Left lung (tissue), 10 donors: Measurements from ENCODE around the gene CFAP100. TPM values are rescaled to one million over a fixed set of nuclear protein-coding genes. Genes with fewer than 3 reads are reported as not detected.

ENCODE experiments used
- ATAC-seq: fragments of 200-7000 bp; cut with Tn5 transposase; one replicate; pipeline ENCODE4 v1.9.1; 2020; ENCODE audit warnings: moderate library complexity
- DNase-seq, 4 donors: peaks; one replicate each; pipeline ENCODE4 v3.0.0-alpha.2; 2013 to 2020
- H3K27ac ChIP-seq, 2 donors: fragments of 200-600 bp; sonication (generic) in 1 of 2; one replicate each; pipeline versions ENCODE4 v1.5.0 to v1.8.0; 2020 to 2021
- H3K27me3 ChIP-seq, 2 donors: fragments of 200-600 bp; sonication (generic) in 1 of 2; one replicate each; pipeline versions ENCODE4 v1.5.0 to v1.8.0; 2020 to 2021
- H3K36me3 ChIP-seq, 2 donors: fragments of 200-600 bp; sonication (generic) in 1 of 2; one replicate each; pipeline versions ENCODE4 v1.5.0 to v1.8.0; 2020 to 2021
- H3K4me1 ChIP-seq, 2 donors: fragments of 200-600 bp; one replicate each; pipeline ENCODE4 v1.8.0; 2021
- H3K4me3 ChIP-seq, 2 donors: fragments of 200-600 bp; sonication (generic) in 1 of 2; one replicate each; pipeline versions ENCODE4 v1.5.0 to v1.8.0; 2020 to 2021; ENCODE audit warnings: mild to moderate bottlenecking in 1 of 2
- H3K9me3 ChIP-seq, 2 donors: fragments of 200-600 bp; sonication (generic) in 1 of 2; one replicate each; pipeline versions ENCODE4 v1.5.0 to v1.8.0; 2020 to 2021
- CTCF ChIP-seq, 2 donors: fragments of 200-600 bp; sonication (generic) in 1 of 2; IDR thresholded peaks; one replicate each; pipeline versions ENCODE4 v1.5.0 to v1.8.0; 2021; ENCODE audit warnings: antibody characterized with exemption in 2 of 2
- intact Hi-C, 2 donors: fragments of 100-400 bp; cut with DNase I; formaldehyde crosslinking; loops; one replicate each; pipeline versions ENCODE4 v1.11.2 to v1.14.2; 2022
- polyA plus RNA-seq, 6 donors: library from polyadenylated mRNA; unstranded; fragments of 120-200 nt; gene quantifications; one replicate each; pipeline ENCODE4 v1.2.1, GENCODE V29; 2013; ENCODE audit not compliant: insufficient read length in 6 of 6
- total RNA-seq, 2 donors: library from RNA; stranded (reverse); fragmentation: NEBNext Ultra II Directional; extraction: Animal tissue kit (Norgen Biotek cat#: 25700); gene quantifications; one replicate each; pipeline ENCODE4 v1.2.1, GENCODE V29; 2021
- donor health status: DM: no; HTN: yes; CAD: no.
- donor health status: DM: no; HTN: no; CAD: no.

The CFAP100 gene
- total and polyA plus RNA-seq, 8 donors: 1.0 to 8.2 (median 6.1) TPM; not detected in 1

GRCh38 chr3:126485176-126485897 lies 90.6 kb downstream of the CFAP100 start:
- DNase-seq: peak in 1 of 4 donors; percentile 14
- no peak for TF ChIP-seq CTCF (IDR thresholded peaks at IDR 0.05)
- intact Hi-C loops: no loop called here

GRCh38 chr3:126485956-126486355 lies 91.2 kb downstream of the CFAP100 start:
- no peak for ATAC-seq
- H3K36me3 ChIP-seq: no peaks in the 10 kb centered on the region
- H3K4me3 ChIP-seq: no peak overlapping the region
- no peak for TF ChIP-seq CTCF (IDR thresholded peaks at IDR 0.05)
- no peak overlapping the region for H3K27ac ChIP-seq
- no peaks in the 10 kb centered on the region for H3K9me3 ChIP-seq
- no peaks in the 10 kb centered on the region for H3K27me3 ChIP-seq
- peak in 1 of 4 donors; percentile 46 for DNase-seq
- intact Hi-C loops: no loop called here
- peaks cover 0 to 19% of the 10 kb centered on the region in 2 donors for H3K4me1 ChIP-seq

More at GRCh38 chr3:126485176-126485897, 90.6 kb downstream of the CFAP100 start:
- no peaks in the 10 kb centered on the region for H3K36me3 ChIP-seq
- H3K4me1 ChIP-seq: peaks cover 0 to 15% of the 10 kb centered on the region in 2 donors
- no peaks in the 10 kb centered on the region for H3K9me3 ChIP-seq
- H3K27ac ChIP-seq: no peak overlapping the region
- no peak overlapping the region for H3K4me3 ChIP-seq
- H3K27me3 ChIP-seq: no peaks in the 10 kb centered on the region
- ATAC-seq: no peak

Other genes starting within 250 kb of the CFAP100 start
- gene ALDH1L1, start 214.3 kb upstream of the CFAP100 start, total RNA-seq: 1 to 10 TPM in 1 of 2 donors, under 1 TPM in 1; 0.90 to 1.8 TPM
- gene ALDH1L1, start 214.3 kb upstream of the CFAP100 start, polyA plus RNA-seq: under 1 TPM; 0.39 to 0.70 (median 0.50) TPM
- 10 to 100 TPM; 12.8 to 14.8 TPM for gene KLF15, start 37.5 kb upstream of the CFAP100 start, total RNA-seq
- gene KLF15, start 37.5 kb upstream of the CFAP100 start, polyA plus RNA-seq: 10 to 100 TPM in 2 of 6 donors, 1 to 10 TPM in 4; 5.4 to 11.0 (median 7.8) TPM
- gene ZXDC, start 81.0 kb downstream of the CFAP100 start, total RNA-seq: 10 to 100 TPM; 30.1 to 36.2 TPM
- 10 to 100 TPM; 31.7 to 40.8 (median 35.8) TPM for gene ZXDC, start 81.0 kb downstream of the CFAP100 start, polyA plus RNA-seq
- not detected for gene UROC1, start 122.9 kb downstream of the CFAP100 start, total RNA-seq
- under 1 TPM in 5 of 6 donors, not detected in 1; 0.08 to 0.24 (median 0.13) TPM for gene UROC1, start 122.9 kb downstream of the CFAP100 start, polyA plus RNA-seq
- 1 to 10 TPM in 1 of 2 donors, under 1 TPM in 1; 0.61 to 3.0 TPM for gene CHST13, start 129.2 kb downstream of the CFAP100 start, total RNA-seq
- under 1 TPM; 0.11 to 0.29 (median 0.22) TPM for gene CHST13, start 129.2 kb downstream of the CFAP100 start, polyA plus RNA-seq
- not detected for gene C3orf22, start 164.0 kb downstream of the CFAP100 start, total RNA-seq
- under 1 TPM in 5 of 6 donors, not detected in 1; 0.10 to 0.25 (median 0.12) TPM for gene C3orf22, start 164.0 kb downstream of the CFAP100 start, polyA plus RNA-seq